SU-DHL-6 (cell line): ENCODE results near the gene COL23A1.

Source experiments
- H2AFZ ChIP-seq: fragments of 200-600 bp; sonication (generic); 2 replicates; pipeline ENCODE4 v1.6.1; 2014; ENCODE audit warnings: low read depth, mild to moderate bottlenecking, moderate library complexity, mixed read lengths, antibody characterized with exemption, low read length; ENCODE audit not compliant: severe bottlenecking
- H3F3A ChIP-seq: fragments of 200-600 bp; shearing (Covaris generic); 2 replicates; pipeline ENCODE4 v1.6.0; 2016; ENCODE audit warnings: antibody characterized with exemption, mild to moderate bottlenecking; ENCODE audit not compliant: insufficient read depth
- H3K27ac ChIP-seq: fragments of 200-600 bp; sonication (generic); 2 replicates; pipeline ENCODE4 v1.5.1; 2016; ENCODE audit warnings: low read depth, mild to moderate bottlenecking, low read length, moderate library complexity, mixed read lengths
- H3K27me3 ChIP-seq: fragments of 200-600 bp; sonication (generic), shearing (Covaris generic); 2 replicates; pipeline ENCODE4 v1.6.0; 2014; ENCODE audit warnings: mild to moderate bottlenecking, low read length
- H3K36me3 ChIP-seq: fragments of 200-600 bp; sonication (generic); 2 replicates; pipeline ENCODE4 v1.6.1; 2014; ENCODE audit warnings: mild to moderate bottlenecking, low read length, mixed read lengths
- H3K4me2 ChIP-seq: fragments of 300-600, 200-600 bp; shearing (Covaris generic), sonication (generic); 2 replicates; pipeline ENCODE4 v1.6.0; 2014; ENCODE audit warnings: low read length, low read depth, mild to moderate bottlenecking; ENCODE audit not compliant: poor library complexity, severe bottlenecking
- H3K4me3 ChIP-seq: fragments of 200-600 bp; sonication (generic); 2 replicates; pipeline ENCODE4 v1.5.1; 2014; ENCODE audit warnings: antibody characterized with exemption, low read length, mild to moderate bottlenecking, mixed read lengths; ENCODE audit not compliant: insufficient read depth, poor library complexity, severe bottlenecking
- H3K79me2 ChIP-seq: fragments of 200-600 bp; sonication (generic); 2 replicates; pipeline ENCODE4 v1.6.1; 2014; ENCODE audit warnings: mild to moderate bottlenecking, low read length, moderate library complexity; ENCODE audit not compliant: insufficient read depth
- H3K9ac ChIP-seq: fragments of 200-600 bp; sonication (generic); 2 replicates; pipeline ENCODE4 v1.7.0; 2014; ENCODE audit warnings: mild to moderate bottlenecking, low read length
- H3K9me2 ChIP-seq: fragments of 200-600 bp; sonication (generic); replicated peaks from 2 replicates; pipeline ENCODE4 v1.6.1; 2014; ENCODE audit warnings: low read length; ENCODE audit not compliant: insufficient read depth
- H3K9me3 ChIP-seq: fragments of 200-600 bp; sonication (generic); 2 replicates; pipeline ENCODE4 v1.6.1; 2014; ENCODE audit warnings: low read length, mixed read lengths; ENCODE audit not compliant: insufficient read depth
- H4K20me1 ChIP-seq: fragments of 200-600 bp; sonication (generic); 2 replicates; pipeline ENCODE4 v1.6.1; 2014; ENCODE audit warnings: low read depth, mild to moderate bottlenecking, antibody characterized with exemption, low read length, moderate library complexity, mixed read lengths
- CTCF ChIP-seq: fragments of 200-600 bp; sonication (generic); IDR thresholded peaks from one replicate; pipeline ENCODE4 v1.5.1; 2017; ENCODE audit warnings: antibody characterized with exemption, mild to moderate bottlenecking, low read length, moderate library complexity; ENCODE audit not compliant: insufficient read depth, poor library complexity, severe bottlenecking
- EZH2phosphoT487 ChIP-seq: fragments of 200-600 bp; sonication (generic), shearing (Covaris generic); conservative IDR thresholded peaks from 2 replicates; pipeline ENCODE4 v1.6.1; 2018; ENCODE audit warnings: mild to moderate bottlenecking, antibody characterized with exemption, low read length, moderate library complexity, mixed read lengths

COL23A1 gene

GRCh38 chr5:178227929-178228328 lies 362.3 kb downstream of the COL23A1 start:
- H3K4me3 ChIP-seq = no peak overlapping the region
- H4K20me1 ChIP-seq = no peaks in the 10 kb centered on the region
- H3K9me3 ChIP-seq = no peaks in the 10 kb centered on the region
- TF ChIP-seq CTCF (no peak), EZH2phosphoT487 (no peak)
- no peak overlapping the region for H3K4me2 ChIP-seq
- H3F3A ChIP-seq = peaks cover 5% of the 10 kb centered on the region; the same call in 1 of the 2 replicates
- H3K9ac ChIP-seq = no peak overlapping the region
- no peak overlapping the region for H2AFZ ChIP-seq
- no peaks in the 10 kb centered on the region for H3K9me2 ChIP-seq
- H3K79me2 ChIP-seq = peaks cover 27% of the 10 kb centered on the region
- H3K27ac ChIP-seq = no peak overlapping the region
- H3K27me3 ChIP-seq = no peaks in the 10 kb centered on the region
- no peaks in the 10 kb centered on the region; the same call in 1 of the 2 replicates for H3K36me3 ChIP-seq

GRCh38 chr5:178227138-178227659 lies 363.0 kb downstream of the COL23A1 start:
- peaks cover 27% of the 10 kb centered on the region for H3K79me2 ChIP-seq
- H2AFZ ChIP-seq = no peak overlapping the region
- H3K4me3 ChIP-seq = no peak overlapping the region
- no peak overlapping the region for H3K9ac ChIP-seq
- H4K20me1 ChIP-seq = no peaks in the 10 kb centered on the region
- no peak overlapping the region for H3K27ac ChIP-seq
- H3K9me3 ChIP-seq = no peaks in the 10 kb centered on the region
- no peaks in the 10 kb centered on the region; the same call in 1 of the 2 replicates for H3K36me3 ChIP-seq
- H3F3A ChIP-seq = no peaks in the 10 kb centered on the region
- H3K9me2 ChIP-seq = no peaks in the 10 kb centered on the region
- TF ChIP-seq EZH2phosphoT487 (no peak), CTCF (no peak)
- H3K27me3 ChIP-seq = no peaks in the 10 kb centered on the region
- no peak overlapping the region for H3K4me2 ChIP-seq

GRCh38 chr5:178225174-178225573 lies 365.0 kb downstream of the COL23A1 start:
- no peak overlapping the region for H3K4me2 ChIP-seq
- H3K4me3 ChIP-seq = no peak overlapping the region
- no peak overlapping the region for H3K9ac ChIP-seq
- H3K9me3 ChIP-seq = no peaks in the 10 kb centered on the region
- H3F3A ChIP-seq = peaks cover 4% of the 10 kb centered on the region; the same call in 1 of the 2 replicates
- no peak overlapping the region for H3K27ac ChIP-seq
- no peak overlapping the region for H2AFZ ChIP-seq
- H4K20me1 ChIP-seq = no peaks in the 10 kb centered on the region
- H3K27me3 ChIP-seq = no peaks in the 10 kb centered on the region
- H3K36me3 ChIP-seq = no peaks in the 10 kb centered on the region; the same call in 1 of the 2 replicates
- no peak for TF ChIP-seq CTCF
- no peak for TF ChIP-seq EZH2phosphoT487
- no peaks in the 10 kb centered on the region for H3K9me2 ChIP-seq
- peaks cover 8% of the 10 kb centered on the region; the same call in 1 of the 2 replicates for H3K79me2 ChIP-seq
